Peyer's patch (tissue), 4 donors: ENCODE results near the gene RND3. TPM values are rescaled to one million over a fixed set of nuclear protein-coding genes. Genes with fewer than 3 reads are reported as not detected.

Source experiments
- DNase-seq, 3 donors: peaks; one replicate each; pipeline ENCODE4 v3.0.0-alpha.2; 2017 to 2019
- H3K27ac ChIP-seq, 4 donors: fragments of 200-600 bp; sonication (generic); one replicate each; pipeline ENCODE4 v1.5.1; 2016 to 2019
- H3K27me3 ChIP-seq, 2 donors: fragments of 200-600 bp; sonication (generic); one replicate each; pipeline ENCODE4 v1.5.1; 2019
- H3K36me3 ChIP-seq, 3 donors: fragments of 200-600 bp; sonication (generic); one replicate each; pipeline ENCODE4 v1.5.1; 2016 to 2019
- H3K4me1 ChIP-seq, 4 donors: fragments of 200-600 bp; sonication (generic); one replicate each; pipeline ENCODE4 v1.5.1; 2016 to 2019
- H3K4me3 ChIP-seq, 4 donors: fragments of 200-600 bp; sonication (generic); 1 replicate in 3 of 4; 2 replicates in 1 of 4; pipeline ENCODE4 v1.5.1; 2016 to 2019; ENCODE audit warnings: mild to moderate bottlenecking in 1 of 4
- H3K9me3 ChIP-seq, 4 donors: fragments of 200-600 bp; sonication (generic); one replicate each; pipeline ENCODE4 v1.5.1; 2016 to 2019; ENCODE audit warnings: mild to moderate bottlenecking in 1 of 4
- CTCF ChIP-seq, 6 experiments: fragments of 450-650 bp in 4 of 6; fragments of 200-600 bp in 2 of 6; sonication (generic) in 1 of 6; IDR thresholded peaks; one replicate each; pipeline ENCODE4 v1.5.1; 2017 to 2019; ENCODE audit warnings: antibody characterized with exemption in 6 of 6, mild to moderate bottlenecking in 3 of 6, moderate library complexity in 1 of 6
- POLR2A ChIP-seq, 2 donors: fragments of 450-650 bp; IDR thresholded peaks; one replicate each; pipeline ENCODE4 v1.5.1; 2017; ENCODE audit warnings: antibody characterized with exemption in 2 of 2, mild to moderate bottlenecking in 2 of 2, moderate library complexity in 2 of 2
- total RNA-seq, 4 donors: library from RNA; depleted of rRNA; stranded (reverse); fragments of >200 nt; gene quantifications; one replicate each; pipeline ENCODE4 v1.1.0, GENCODE V29; 2016

The RND3 gene
- total RNA-seq, 4 donors from 2014 or later = 14.9 to 80.6 (median 46.7) TPM

GRCh38 chr2:150530168-150530567 is 42.7 kb upstream of the RND3 start:
- Histone ChIP-seq H3K4me1 (peaks cover 0 to 4% (median 0%) of the 10 kb centered on the region in 4 donors), H3K36me3 (no peaks in the 10 kb centered on the region), H3K27me3 (no peaks in the 10 kb centered on the region), H3K27ac (no peak overlapping the region), H3K4me3 (no peak overlapping the region), H3K9me3 (no peaks in the 10 kb centered on the region)
- no peak for TF ChIP-seq CTCF (IDR thresholded peaks at IDR 0.05)
- no peak for TF ChIP-seq POLR2A (IDR thresholded peaks at IDR 0.05)
- DNase-seq = no peak

GRCh38 chr2:150528861-150529801 is 41.7 kb upstream of the RND3 start:
- TF ChIP-seq POLR2A (IDR thresholded peaks at IDR 0.05) (no peak), CTCF (IDR thresholded peaks at IDR 0.05) (no peak)
- H3K9me3 ChIP-seq = no peaks in the 10 kb centered on the region
- DNase-seq = no peak
- H3K27ac ChIP-seq = no peak overlapping the region
- no peak overlapping the region for H3K4me3 ChIP-seq
- H3K27me3 ChIP-seq = no peaks in the 10 kb centered on the region
- H3K4me1 ChIP-seq = peaks cover 0 to 4% (median 0%) of the 10 kb centered on the region in 4 donors
- no peaks in the 10 kb centered on the region for H3K36me3 ChIP-seq

GRCh38 chr2:150526827-150527226 is 39.4 kb upstream of the RND3 start:
- Histone ChIP-seq H3K27me3 (no peaks in the 10 kb centered on the region), H3K36me3 (no peaks in the 10 kb centered on the region), H3K4me3 (no peak overlapping the region), H3K4me1 (peaks cover 0 to 4% (median 0%) of the 10 kb centered on the region in 4 donors), H3K9me3 (no peaks in the 10 kb centered on the region), H3K27ac (no peak overlapping the region)
- TF ChIP-seq CTCF (IDR thresholded peaks at IDR 0.05) (no peak), POLR2A (IDR thresholded peaks at IDR 0.05) (no peak)
- no peak for DNase-seq

DNA sequence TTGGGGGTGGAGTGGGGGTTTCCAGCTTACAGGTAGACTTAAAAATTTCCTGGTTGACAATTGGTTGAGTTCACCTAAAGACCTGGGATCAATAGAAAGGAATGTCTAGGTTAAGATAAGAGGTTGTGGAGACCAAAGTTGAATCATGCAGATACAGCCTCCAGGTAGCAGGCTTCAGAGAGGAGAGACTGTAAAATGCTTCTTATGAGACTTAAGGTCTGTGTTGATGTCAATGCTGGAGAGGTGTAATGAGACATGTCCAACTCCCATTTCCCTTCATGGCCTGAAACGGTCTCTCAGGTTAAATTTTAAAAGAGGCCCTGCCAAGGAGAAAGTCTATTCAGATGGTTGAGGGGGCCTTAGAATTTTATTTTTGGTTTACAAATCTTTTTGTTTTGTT is 38.5 kb upstream of the RND3 start:
- no peak for DNase-seq
- Histone ChIP-seq H3K36me3 (no peaks in the 10 kb centered on the region), H3K9me3 (no peaks in the 10 kb centered on the region), H3K27ac (no peak overlapping the region), H3K4me3 (no peak overlapping the region), H3K27me3 (no peaks in the 10 kb centered on the region), H3K4me1 (peaks cover 0 to 4% (median 0%) of the 10 kb centered on the region in 4 donors)
- TF ChIP-seq POLR2A (IDR thresholded peaks at IDR 0.05) (no peak), CTCF (IDR thresholded peaks at IDR 0.05) (no peak)

DNA sequence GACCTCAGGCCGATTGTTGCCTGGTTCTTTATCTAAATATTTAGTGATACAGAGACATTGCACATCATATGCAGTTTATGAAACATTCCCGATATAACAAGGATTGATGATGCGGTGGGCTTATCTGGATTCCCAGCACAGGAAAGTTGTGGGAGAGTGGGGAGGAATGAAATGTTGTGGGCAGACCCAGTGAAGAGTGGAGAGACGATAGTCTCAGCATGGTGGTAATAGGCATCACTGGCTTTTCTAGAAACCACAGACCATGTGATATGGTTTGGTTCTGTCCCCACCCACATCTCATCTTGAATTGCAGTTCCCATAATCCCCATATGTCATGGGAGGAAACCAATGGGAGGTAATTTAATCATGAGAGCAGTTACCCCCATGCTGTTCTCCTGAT is 34.8 kb upstream of the RND3 start:
- no peak for DNase-seq
- Histone ChIP-seq H3K4me1 (no peaks in the 10 kb centered on the region), H3K27me3 (no peaks in the 10 kb centered on the region), H3K36me3 (no peaks in the 10 kb centered on the region), H3K27ac (no peak overlapping the region), H3K4me3 (no peak overlapping the region), H3K9me3 (no peaks in the 10 kb centered on the region)
- TF ChIP-seq POLR2A (IDR thresholded peaks at IDR 0.05) (no peak), CTCF (IDR thresholded peaks at IDR 0.05) (no peak)
